ENCODE measurements around the gene ADAMTS17. TPM values are rescaled to one million over a fixed set of nuclear protein-coding genes. Genes with fewer than 3 reads are reported as not detected.

Gene ADAMTS17
- total RNA-seq, 1 experiment from 2014 or later = 1.5 TPM

DNA sequence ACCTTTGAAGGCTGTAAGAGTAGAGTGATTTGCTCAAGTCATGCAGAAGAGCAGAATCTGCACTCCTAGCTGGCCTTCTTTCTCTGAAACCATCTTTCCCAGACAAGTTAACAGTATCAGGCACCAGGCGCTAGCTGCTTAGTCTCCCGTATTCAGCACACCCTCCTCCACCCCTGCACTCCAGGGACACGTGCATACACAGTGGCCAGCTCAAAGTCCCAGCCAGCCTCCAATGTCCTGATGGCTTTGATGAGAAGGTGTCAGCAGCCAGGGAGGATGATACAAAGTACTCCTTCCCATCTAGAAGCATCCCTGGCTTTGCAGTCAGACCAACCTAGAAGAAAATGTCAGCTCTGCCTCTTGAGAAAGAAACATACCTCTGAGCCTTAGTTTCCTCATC, 177.8 kb downstream of the ADAMTS17 start:
- POLR2A ChIA-PET = no interaction called here
- intact Hi-C loops (cut with micrococcal nuclease; ENCODE audit: unreplicated experiment) = no loop called here
- Mint-ChIP-seq H3K4me1 (ENCODE audit: low read depth, unreplicated experiment) (no peaks in the 10 kb centered on the region), H3K9me3 (ENCODE audit: unreplicated experiment) (no peaks in the 10 kb centered on the region), H3K36me3 (ENCODE audit: insufficient read depth, unreplicated experiment) (no peaks in the 10 kb centered on the region), H3K27me3 (ENCODE audit: insufficient read depth, unreplicated experiment) (no peaks in the 10 kb centered on the region), H3K27ac (ENCODE audit: unreplicated experiment) (no peak overlapping the region), H3K4me3 (ENCODE audit: unreplicated experiment) (no peak overlapping the region)
- no peaks in the 10 kb centered on the region for H3K4me1 ChIP-seq
- no peaks in the 10 kb centered on the region for H3K9me3 ChIP-seq
- TF ChIP-seq, protein P1, sequence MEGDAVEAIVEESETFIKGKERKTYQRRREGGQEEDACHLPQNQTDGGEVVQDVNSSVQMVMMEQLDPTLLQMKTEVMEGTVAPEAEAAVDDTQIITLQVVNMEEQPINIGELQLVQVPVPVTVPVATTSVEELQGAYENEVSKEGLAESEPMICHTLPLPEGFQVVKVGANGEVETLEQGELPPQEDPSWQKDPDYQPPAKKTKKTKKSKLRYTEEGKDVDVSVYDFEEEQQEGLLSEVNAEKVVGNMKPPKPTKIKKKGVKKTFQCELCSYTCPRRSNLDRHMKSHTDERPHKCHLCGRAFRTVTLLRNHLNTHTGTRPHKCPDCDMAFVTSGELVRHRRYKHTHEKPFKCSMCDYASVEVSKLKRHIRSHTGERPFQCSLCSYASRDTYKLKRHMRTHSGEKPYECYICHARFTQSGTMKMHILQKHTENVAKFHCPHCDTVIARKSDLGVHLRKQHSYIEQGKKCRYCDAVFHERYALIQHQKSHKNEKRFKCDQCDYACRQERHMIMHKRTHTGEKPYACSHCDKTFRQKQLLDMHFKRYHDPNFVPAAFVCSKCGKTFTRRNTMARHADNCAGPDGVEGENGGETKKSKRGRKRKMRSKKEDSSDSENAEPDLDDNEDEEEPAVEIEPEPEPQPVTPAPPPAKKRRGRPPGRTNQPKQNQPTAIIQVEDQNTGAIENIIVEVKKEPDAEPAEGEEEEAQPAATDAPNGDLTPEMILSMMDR (IDR thresholded peaks at IDR 0.05; ENCODE audit: insufficient read depth in 1 of 2, low read depth in 1 of 2, low read length in 1 of 2, severe bottlenecking in 1 of 2, unreplicated experiment in 1 of 2) = no peak
- DNase-seq = no peak
- CTCF ChIA-PET = no interaction called here
- H3K27me3 ChIP-seq (replicated peaks; ENCODE audit: control insufficient read depth, insufficient read depth, low read length) = no peaks in the 10 kb centered on the region
- BruUV-seq (replicated peaks) = no TSS peak
- no peaks in the 10 kb centered on the region for H3K36me3 ChIP-seq (ENCODE audit: control insufficient read depth, insufficient read depth, low read length)
- no peak overlapping the region for H3K4me3 ChIP-seq (ENCODE audit: low read depth, low read length)

DNA sequence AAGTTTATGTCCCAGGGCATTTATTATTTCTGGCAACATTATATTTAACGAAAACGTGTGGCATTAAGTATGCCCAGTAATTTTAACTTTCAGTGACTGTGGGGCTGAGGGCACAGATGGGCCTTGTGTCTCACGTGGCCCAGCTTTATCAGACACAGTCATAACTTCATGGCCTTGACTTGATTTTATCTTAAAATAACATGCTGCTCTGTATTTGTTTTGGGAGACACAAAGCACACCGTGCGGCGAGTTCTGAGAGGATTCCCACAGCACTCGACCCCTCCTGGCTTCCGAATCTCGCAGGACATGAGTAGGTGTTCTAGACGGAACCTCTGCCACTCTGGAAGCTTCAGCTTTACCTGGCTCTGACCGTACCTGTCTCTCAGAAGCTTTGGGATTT, 180.8 kb downstream of the ADAMTS17 start:
- Mint-ChIP-seq H3K36me3 (ENCODE audit: insufficient read depth, unreplicated experiment) (no peaks in the 10 kb centered on the region), H3K9me3 (ENCODE audit: unreplicated experiment) (no peaks in the 10 kb centered on the region), H3K4me1 (ENCODE audit: low read depth, unreplicated experiment) (no peaks in the 10 kb centered on the region), H3K4me3 (ENCODE audit: unreplicated experiment) (no peak overlapping the region), H3K27me3 (ENCODE audit: insufficient read depth, unreplicated experiment) (no peaks in the 10 kb centered on the region), H3K27ac (ENCODE audit: unreplicated experiment) (no peak overlapping the region)
- H3K36me3 ChIP-seq (ENCODE audit: control insufficient read depth, insufficient read depth, low read length) = no peaks in the 10 kb centered on the region
- TF ChIP-seq, protein P1 (IDR thresholded peaks at IDR 0.05; ENCODE audit: insufficient read depth in 1 of 2, low read depth in 1 of 2, low read length in 1 of 2, severe bottlenecking in 1 of 2, unreplicated experiment in 1 of 2) = no peak
- H3K4me3 ChIP-seq (ENCODE audit: low read depth, low read length) = no peak overlapping the region
- no peak for DNase-seq
- BruUV-seq (replicated peaks) = no TSS peak
- no peaks in the 10 kb centered on the region for H3K9me3 ChIP-seq
- ChIA-PET POLR2A (no interaction called here), CTCF (no interaction called here)
- intact Hi-C loops (cut with micrococcal nuclease; ENCODE audit: unreplicated experiment) = no loop called here
- H3K27me3 ChIP-seq (replicated peaks; ENCODE audit: control insufficient read depth, insufficient read depth, low read length) = no peaks in the 10 kb centered on the region
- no peaks in the 10 kb centered on the region for H3K4me1 ChIP-seq

DNA sequence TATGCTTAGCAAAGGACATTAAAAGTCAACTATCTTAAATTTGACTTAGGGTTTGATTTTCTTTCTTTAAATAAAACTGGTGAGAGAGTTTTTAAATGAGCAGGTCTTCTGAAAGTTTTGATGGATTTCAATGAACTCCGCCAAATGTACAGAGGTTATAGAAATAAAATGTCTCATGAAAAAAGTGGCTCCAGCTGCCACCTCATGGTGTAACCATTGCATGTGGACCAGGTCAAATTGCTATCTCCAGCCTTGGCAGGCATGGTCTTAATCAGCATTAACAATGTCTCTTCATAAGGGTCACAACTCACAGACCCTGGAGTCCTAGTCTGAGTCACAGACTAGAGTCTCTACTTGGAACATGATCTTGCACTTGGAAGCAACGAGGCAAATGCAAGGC, 182.3 kb downstream of the ADAMTS17 start:
- no peaks in the 10 kb centered on the region for H3K9me3 ChIP-seq
- CTCF ChIA-PET = no interaction called here
- no peaks in the 10 kb centered on the region for H3K4me1 Mint-ChIP-seq (ENCODE audit: low read depth, unreplicated experiment)

More for the DNA sequence above, 182.3 kb downstream of the ADAMTS17 start:
- no peaks in the 10 kb centered on the region for H3K36me3 ChIP-seq (ENCODE audit: control insufficient read depth, insufficient read depth, low read length)
- no peak overlapping the region for H3K4me3 Mint-ChIP-seq (ENCODE audit: unreplicated experiment)
- no peak for DNase-seq
- TF ChIP-seq, protein P1 (IDR thresholded peaks at IDR 0.05; ENCODE audit: insufficient read depth in 1 of 2, low read depth in 1 of 2, low read length in 1 of 2, severe bottlenecking in 1 of 2, unreplicated experiment in 1 of 2) = no peak
- POLR2A ChIA-PET = no interaction called here
- H3K4me1 ChIP-seq = no peaks in the 10 kb centered on the region
- H3K9me3 Mint-ChIP-seq (ENCODE audit: unreplicated experiment) = no peaks in the 10 kb centered on the region
- H3K27me3 ChIP-seq (replicated peaks; ENCODE audit: control insufficient read depth, insufficient read depth, low read length) = no peaks in the 10 kb centered on the region
- H3K4me3 ChIP-seq (ENCODE audit: low read depth, low read length) = no peak overlapping the region
- no peaks in the 10 kb centered on the region for H3K36me3 Mint-ChIP-seq (ENCODE audit: insufficient read depth, unreplicated experiment)
- no TSS peak for BruUV-seq (replicated peaks)
- intact Hi-C loops (cut with micrococcal nuclease; ENCODE audit: unreplicated experiment) = no loop called here
- no peak overlapping the region for H3K27ac Mint-ChIP-seq (ENCODE audit: unreplicated experiment)
- no peaks in the 10 kb centered on the region for H3K27me3 Mint-ChIP-seq (ENCODE audit: insufficient read depth, unreplicated experiment)
